GM12864 (cell line): ENCODE data around the gene HYAL3.

Experiments used
- DNase-seq: peaks from one replicate; pipeline ENCODE4 v3.0.0-alpha.2; 2011; ENCODE audit warnings: low read depth
- H3K4me3 ChIP-seq: 2 replicates; pipeline ENCODE4 v1.5.1; 2011; ENCODE audit warnings: mild to moderate bottlenecking, low read depth, low read length, control low read depth
- CTCF ChIP-seq: IDR thresholded peaks from 2 replicates; pipeline ENCODE4 v1.5.1; 2011; ENCODE audit warnings: low read depth, mild to moderate bottlenecking, moderate library complexity, low read length, control low read depth, inconsistent platforms; ENCODE audit errors: missing control alignments

The HYAL3 gene

GRCh38 chr3:50323092-50323600 lies 23.9 kb upstream of the HYAL3 start:
- no peak for TF ChIP-seq CTCF
- no peak for DNase-seq
- H3K4me3 ChIP-seq, result no peak overlapping the region

- H3K4me3 ChIP-seq, result peak within 1 kb of the TSS; percentile 61
- no peak for DNase-seq
- no peak for TF ChIP-seq CTCF
Measured at GRCh38 chr3:50322386-50323091, 23.3 kb upstream of the HYAL3 start, which contains the start of gene HYAL2. Gene HYAL2, minus strand, starts transcription at chr3:50322745. Its CDS starts 2,256 bp downstream, at chr3:50320489.

GRCh38 chr3:50322115-50322385 lies 22.8 kb upstream of the HYAL3 start:
- no peak for DNase-seq
- H3K4me3 ChIP-seq, result peak overlapping the region; percentile 61
- no peak for TF ChIP-seq CTCF

- TF ChIP-seq CTCF, result peak; percentile 60
- no peak for DNase-seq
- H3K4me3 ChIP-seq, result peak overlapping the region; percentile 61
Measured at GRCh38 chr3:50321336-50322114, 22.3 kb upstream of the HYAL3 start.

- no peak for DNase-seq
- H3K4me3 ChIP-seq, result peak overlapping the region; percentile 61
- TF ChIP-seq CTCF, result no peak
Measured at GRCh38 chr3:50320853-50321335, 21.7 kb upstream of the HYAL3 start.

GRCh38 chr3:50319894-50320625 lies 20.9 kb upstream of the HYAL3 start:
- peak overlapping the region; percentile 61 for H3K4me3 ChIP-seq
- no peak for TF ChIP-seq CTCF
- no peak for DNase-seq
